GM12891 (cell line): ENCODE measurements around the gene KIF14.
"Not testable (repeated sequence)": the region's sequence is repeated elsewhere in the genome, so short reads cannot be mapped to it uniquely, and the experiment has no call there.

ENCODE experiments used
- DNase-seq: peaks from one replicate; pipeline ENCODE4 v3.0.0; 2011; ENCODE audit warnings: low spot score; ENCODE audit not compliant: insufficient read length
- FAIRE-seq: peaks from 2 replicates; lab custom pipeline; 2011; peaks lifted over from hg19 to GRCh38; lab: Jason Lieb, UNC
- PAX5 ChIP-seq: IDR thresholded peaks from 2 replicates; pipeline ENCODE4 v1.6.1; 2011; ENCODE audit warnings: low read length, moderate library complexity, mild to moderate bottlenecking; ENCODE audit not compliant: insufficient read depth, severe bottlenecking
- POLR2A ChIP-seq: IDR thresholded peaks from 2 replicates; pipeline ENCODE4 v1.6.1; 2011; ENCODE audit warnings: low read depth, low read length, control low read depth
- POLR2AphosphoS5 ChIP-seq: IDR thresholded peaks from 2 replicates; pipeline ENCODE4 v1.6.1; 2011; ENCODE audit warnings: low read depth, low read length, control low read depth
- POU2F2 ChIP-seq: IDR thresholded peaks from 2 replicates; pipeline ENCODE4 v1.6.1; 2011; ENCODE audit warnings: low read depth, mild to moderate bottlenecking, control low read depth, low read length, moderate library complexity
- SPI1 ChIP-seq: IDR thresholded peaks from 2 replicates; pipeline ENCODE4 v1.6.1; 2011; ENCODE audit warnings: low read depth, low read length, control low read depth
- TAF1 ChIP-seq: IDR thresholded peaks from 2 replicates; pipeline ENCODE4 v1.6.1; 2011; ENCODE audit warnings: low read depth, low read length, control low read depth

Gene KIF14

GRCh38 chr1:200619894-200620272 is 668 bp downstream of the KIF14 start:
- DNase-seq (no peak), FAIRE-seq (no peak)
- TF ChIP-seq SPI1 (no peak), TAF1 (no peak), POLR2A (no peak), PAX5 (no peak), POLR2AphosphoS5 (no peak), POU2F2 (no peak)

DNA sequence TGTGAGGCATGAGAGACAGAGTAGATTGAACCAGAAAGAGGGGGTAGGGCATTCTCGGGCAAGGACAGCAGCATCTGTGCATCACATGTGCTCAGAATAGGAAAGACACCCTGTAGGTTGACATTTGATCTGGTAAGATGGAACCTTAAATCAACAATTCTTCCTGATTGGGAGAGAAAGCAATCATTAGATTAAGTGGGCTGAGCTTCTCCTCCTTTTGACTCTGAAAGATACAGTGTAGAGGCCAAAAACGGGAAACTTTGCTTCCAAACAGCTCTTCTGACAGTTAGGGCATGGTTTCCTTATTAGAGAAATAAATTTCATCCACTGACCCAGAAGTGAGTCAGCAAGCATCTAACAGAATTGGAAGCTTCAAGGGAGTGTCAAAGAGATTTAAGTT is 9.7 kb downstream of the KIF14 start:
- TF ChIP-seq PAX5 (no peak), POLR2AphosphoS5 (no peak), POLR2A (no peak)
- DNase-seq (no peak), FAIRE-seq (peak; percentile 9)

DNA sequence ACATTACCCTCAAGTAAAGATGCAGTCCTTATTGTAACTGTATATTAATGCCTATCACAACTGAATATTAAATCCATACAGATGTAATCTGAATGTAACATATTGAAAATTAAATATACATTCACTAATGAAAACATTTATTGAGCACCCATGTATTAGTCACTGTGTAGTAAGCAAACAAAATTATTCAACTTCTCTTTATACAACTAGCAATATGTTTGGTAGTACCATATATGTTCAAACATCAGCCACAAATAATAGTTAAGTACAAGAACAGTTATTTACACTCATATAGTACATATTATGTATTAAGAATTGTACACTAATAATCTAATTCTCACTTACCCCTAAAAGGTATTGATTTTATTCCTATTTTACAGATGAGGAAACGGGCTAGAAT is 17.9 kb downstream of the KIF14 start:
- DNase-seq (no peak), FAIRE-seq (no peak)
- TF ChIP-seq POLR2AphosphoS5, result no peak
- TF ChIP-seq PAX5, result no peak
- TF ChIP-seq TAF1, result no peak
- no peak for TF ChIP-seq POU2F2
- TF ChIP-seq SPI1, result no peak
- TF ChIP-seq POLR2A, result no peak

- TF ChIP-seq POU2F2 (no peak), POLR2A (no peak), POLR2AphosphoS5 (no peak), TAF1 (no peak), PAX5 (no peak), SPI1 (no peak)
- DNase-seq, result no peak
- FAIRE-seq, result no peak
Measured at GRCh38 chr1:200590001-200590400, 30.6 kb downstream of the KIF14 start.

DNA sequence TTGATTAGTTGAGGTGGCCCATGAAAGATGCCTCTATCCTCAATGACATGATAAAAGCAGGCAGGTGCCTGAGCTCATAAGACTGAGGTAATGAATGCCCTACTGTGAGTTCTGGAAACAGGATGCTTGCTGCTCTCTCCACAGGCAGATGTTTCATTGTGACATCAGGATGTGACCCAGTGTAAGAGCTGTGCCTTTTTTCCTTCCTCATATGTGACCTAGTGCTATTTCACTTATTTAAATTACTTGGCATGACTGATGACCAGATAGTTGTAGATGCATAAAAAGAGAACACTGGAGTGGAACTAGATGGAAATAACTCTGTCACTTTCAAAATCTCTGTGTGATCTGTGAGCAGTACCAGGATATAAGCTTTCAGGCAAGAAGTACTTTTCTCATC is 31.9 kb downstream of the KIF14 start:
- no peak for TF ChIP-seq TAF1
- no peak for TF ChIP-seq POLR2AphosphoS5
- TF ChIP-seq POU2F2, result no peak
- no peak for TF ChIP-seq POLR2A
- TF ChIP-seq PAX5, result no peak
- TF ChIP-seq SPI1, result no peak
- FAIRE-seq (no peak), DNase-seq (no peak)

- DNase-seq (no peak), FAIRE-seq (no peak)
- TF ChIP-seq TAF1 (no peak), POLR2AphosphoS5 (no peak), PAX5 (no peak), POU2F2 (no peak), SPI1 (no peak), POLR2A (no peak)
Measured at GRCh38 chr1:200564319-200564718, 56.2 kb downstream of the KIF14 start.

DNA sequence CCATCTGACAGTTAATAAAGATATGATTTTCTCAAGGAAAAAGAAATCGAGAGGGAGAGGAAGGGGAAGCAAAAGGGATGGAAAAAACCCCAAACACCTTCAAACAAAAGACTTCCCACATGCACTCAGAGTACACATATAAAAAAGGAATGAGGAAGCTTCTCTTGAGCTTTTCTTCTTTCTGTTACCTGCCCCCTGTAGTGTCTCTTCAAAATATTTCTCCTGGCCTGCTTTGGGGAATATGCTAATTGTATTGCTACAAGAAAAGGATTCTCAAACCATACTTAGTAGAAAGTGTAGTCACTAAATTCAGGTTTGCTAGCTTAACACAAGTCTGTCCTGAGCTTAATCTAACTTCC is 58.7 kb downstream of the KIF14 start:
- no peak for DNase-seq
- TF ChIP-seq TAF1 (no peak), POU2F2 (no peak), SPI1 (no peak), POLR2AphosphoS5 (no peak), POLR2A (no peak), PAX5 (no peak)
- no peak for FAIRE-seq

- FAIRE-seq, result peak; percentile 16
- no peak for TF ChIP-seq POLR2A
- no peak for TF ChIP-seq POLR2AphosphoS5
- TF ChIP-seq SPI1, result no peak
- no peak for TF ChIP-seq TAF1
- no peak for TF ChIP-seq PAX5
- no peak for TF ChIP-seq POU2F2
- no peak for DNase-seq
Measured at GRCh38 chr1:200558866-200559459, 61.6 kb downstream of the KIF14 start.

DNA sequence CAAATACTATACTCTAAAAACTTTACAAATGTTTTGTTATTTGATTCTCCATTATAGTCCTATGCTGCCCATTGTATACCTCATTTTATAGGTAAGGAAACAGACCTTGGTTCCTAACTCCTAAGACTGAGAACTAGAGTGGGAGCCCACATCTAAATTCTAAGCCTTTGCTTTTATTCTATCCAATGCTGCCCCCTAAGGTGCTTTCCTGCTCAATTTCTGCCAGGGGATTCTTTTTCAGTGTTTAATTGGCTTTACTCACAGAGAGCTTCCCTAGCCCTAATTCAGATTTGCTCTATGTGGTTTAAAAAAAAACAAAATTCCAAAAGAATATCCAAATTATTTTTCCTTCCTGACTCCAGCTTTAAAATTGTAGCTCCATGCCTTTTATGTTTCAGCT is 64.5 kb downstream of the KIF14 start:
- TF ChIP-seq TAF1, result no peak
- TF ChIP-seq POU2F2, result no peak
- no peak for TF ChIP-seq POLR2A
- TF ChIP-seq SPI1, result no peak
- no peak for TF ChIP-seq PAX5
- TF ChIP-seq POLR2AphosphoS5, result no peak
- no peak for FAIRE-seq
- DNase-seq, result no peak

GRCh38 chr1:200552737-200553136 is 67.8 kb downstream of the KIF14 start:
- DNase-seq, result not testable (repeated sequence)

More at GRCh38 chr1:200552737-200553136, 67.8 kb downstream of the KIF14 start:
- FAIRE-seq, result not testable (repeated sequence)
